Activated CD4-positive, alpha-beta T cell treated with anti-CD3 and anti-CD28 coated beads, Interleukin-2, amount 50 U/mL, for 24 hours (primary cell): ENCODE measurements around the gene LRIT1.
A peak's percentile ranks its signal among the peaks of the same experiment; 100 is the strongest.

Experiments
- DNase-seq, 2 donors: peaks; one replicate each; pipeline ENCODE4 v3.0.0-alpha.2; 2020; ENCODE audit warnings: low read depth in 1 of 2, low spot score in 1 of 2

The LRIT1 gene

DNA sequence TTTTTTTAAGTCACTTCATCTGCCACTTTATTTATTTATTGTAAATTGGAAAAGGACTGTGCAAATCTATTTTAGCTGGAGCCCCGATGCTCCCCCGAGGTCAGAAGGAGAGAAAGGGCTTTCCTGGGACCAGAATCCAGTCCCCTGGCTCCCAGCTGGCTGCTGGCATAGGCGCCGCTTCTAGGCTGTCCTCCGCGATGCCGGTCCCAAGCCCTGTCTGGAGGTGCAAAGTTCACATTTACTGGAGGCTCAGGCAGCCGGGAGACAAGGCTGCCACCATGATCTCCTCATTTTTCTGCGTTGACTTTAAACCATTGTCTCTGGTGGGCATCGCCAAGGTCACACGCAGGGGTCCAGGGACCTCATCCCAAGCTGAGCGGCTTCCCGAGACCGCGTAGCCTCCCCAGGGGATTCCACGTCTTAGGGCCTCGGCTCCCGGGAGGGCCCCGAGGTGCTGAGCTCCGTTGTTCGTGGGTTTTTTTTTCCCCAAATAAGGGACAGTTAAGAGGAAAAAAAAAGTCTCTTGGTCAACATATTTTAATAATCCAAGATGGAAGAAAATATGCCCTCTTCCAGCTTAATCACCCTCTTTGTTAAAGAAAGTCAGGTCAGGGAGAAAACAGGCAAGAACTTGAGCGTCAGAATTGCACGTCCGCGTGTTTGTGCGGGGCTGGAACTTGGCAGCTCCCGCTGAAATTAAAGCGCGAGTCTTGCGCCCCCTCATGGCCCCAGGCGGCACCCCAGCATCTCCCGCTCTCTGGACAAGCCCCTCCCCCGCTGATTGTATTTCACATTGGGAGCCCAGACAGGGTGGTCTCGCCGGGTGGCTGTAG lies 15.4 kb upstream of the LRIT1 start:
- DNase-seq, result peak in 1 of 2 donors; percentile 21

- no peak for DNase-seq
Measured at GRCh38 chr10:84254552-84255478, 13.5 kb upstream of the LRIT1 start.

DNA sequence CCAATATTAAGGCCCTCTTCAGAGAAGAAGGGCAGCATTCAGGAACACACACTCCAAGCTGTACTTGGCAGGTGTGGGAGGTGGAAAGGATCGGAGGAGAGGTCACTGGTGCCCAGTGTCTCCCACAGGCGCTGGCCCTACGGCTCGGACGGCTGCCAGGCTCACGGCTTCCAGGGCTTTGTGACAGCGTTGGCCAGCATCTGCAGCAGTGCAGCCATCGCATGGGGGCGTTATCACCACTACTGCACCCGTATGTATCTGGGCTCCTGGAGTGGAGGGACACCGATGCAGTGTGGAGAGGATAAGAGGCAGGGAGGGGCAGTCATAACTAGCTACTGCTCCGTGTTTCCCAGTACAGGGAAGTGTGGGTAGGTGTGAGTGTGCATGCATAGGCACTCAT lies 7.4 kb upstream of the LRIT1 start:
- DNase-seq, result no peak

DNA sequence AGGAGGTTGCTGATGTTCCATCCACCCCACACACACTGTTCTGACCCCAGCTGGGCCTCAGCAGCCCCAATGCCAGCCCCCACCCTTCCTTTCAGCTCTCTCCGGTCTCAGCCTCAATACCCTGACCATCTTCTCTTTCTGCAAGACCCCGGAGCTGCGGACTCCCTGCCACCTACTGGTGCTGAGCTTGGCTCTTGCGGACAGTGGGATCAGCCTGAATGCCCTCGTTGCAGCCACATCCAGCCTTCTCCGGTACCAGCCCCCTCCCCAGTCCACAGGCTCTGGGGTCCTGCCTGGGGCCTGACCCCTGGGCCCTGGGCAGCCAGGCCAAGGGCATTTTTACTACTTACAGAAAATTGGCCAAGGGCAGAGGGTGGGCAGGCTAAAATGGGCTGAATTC lies 6.2 kb upstream of the LRIT1 start:
- no peak for DNase-seq

DNA sequence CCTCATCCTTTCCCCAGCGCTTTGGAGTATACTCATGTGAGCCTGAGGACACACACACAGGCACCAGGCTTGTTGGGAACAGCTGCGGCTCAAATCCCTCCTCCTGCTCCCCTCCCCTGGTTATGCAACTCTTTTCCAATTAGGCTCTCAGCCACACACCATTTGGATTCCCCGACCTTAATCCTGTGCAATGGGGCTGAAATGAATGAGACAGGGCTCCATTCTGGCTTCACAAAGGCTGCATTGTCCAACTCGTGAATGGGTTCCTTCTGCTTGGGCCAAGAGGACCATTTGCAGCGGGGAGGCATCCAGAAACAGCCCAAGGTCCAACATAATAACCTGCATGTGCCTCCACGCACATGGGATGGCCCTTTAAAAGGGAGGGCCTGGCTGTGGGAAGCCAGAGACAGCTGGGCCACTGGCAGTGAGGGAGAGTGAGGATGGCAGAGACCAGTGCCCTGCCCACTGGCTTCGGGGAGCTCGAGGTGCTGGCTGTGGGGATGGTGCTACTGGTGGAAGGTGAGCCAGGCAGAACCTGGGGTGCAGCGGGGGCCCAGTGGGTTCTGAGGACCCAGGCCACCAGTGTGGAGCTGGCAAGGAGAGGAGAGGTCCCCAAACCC lies 3.4 kb upstream of the LRIT1 start, which contains the start of gene RGR:
RGR (plus strand) TSS at position 403 of the 620 bp plus-strand sequence; CDS start at position 441, 38 bp downstream.
- no peak for DNase-seq

DNA sequence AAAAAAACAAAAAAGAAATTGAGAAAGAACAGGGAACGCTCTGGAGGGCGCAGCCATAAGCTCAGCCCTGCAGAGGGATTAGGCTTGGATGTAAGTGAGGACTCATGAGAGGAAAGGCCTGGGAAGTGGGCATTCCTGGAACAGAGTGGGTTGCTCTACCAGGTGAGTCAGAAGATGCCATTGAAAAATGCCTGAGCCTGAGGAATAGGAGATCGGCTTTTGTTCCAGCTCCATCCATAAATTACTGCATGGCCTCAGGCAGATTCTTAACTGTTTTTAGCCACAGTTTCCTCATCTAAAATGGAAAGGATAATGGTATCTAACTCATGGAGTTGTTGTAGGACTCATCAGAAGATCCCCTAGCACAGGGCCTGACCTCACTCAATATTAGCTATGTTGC lies 2.4 kb upstream of the LRIT1 start:
- no peak for DNase-seq

GRCh38 chr10:84238909-84239308 lies 2.4 kb downstream of the LRIT1 start:
- DNase-seq, result no peak

- no peak for DNase-seq
Measured at GRCh38 chr10:84237199-84238051, 3.9 kb downstream of the LRIT1 start.

GRCh38 chr10:84236807-84237198 lies 4.5 kb downstream of the LRIT1 start:
- DNase-seq, result no peak

GRCh38 chr10:84235096-84235495 lies 6.2 kb downstream of the LRIT1 start:
- no peak for DNase-seq

DNA sequence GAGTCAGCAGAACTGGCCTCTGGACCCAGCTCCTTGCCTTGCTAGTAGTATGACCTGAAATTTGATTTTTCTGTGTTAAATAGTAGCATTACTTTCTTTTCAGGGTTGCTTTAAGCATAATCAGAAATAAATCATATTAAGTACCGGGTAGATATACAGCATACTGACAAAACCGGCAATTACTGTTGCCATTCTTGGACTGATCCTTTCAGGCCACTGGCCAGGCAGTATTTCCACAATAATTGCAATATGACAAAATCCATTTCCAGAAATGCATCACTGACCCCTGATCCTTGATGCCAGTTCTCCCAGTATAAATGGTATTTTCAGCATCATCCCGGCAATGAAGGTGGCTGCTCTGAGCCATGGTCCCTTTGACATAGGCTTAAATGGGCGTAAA lies 6.9 kb downstream of the LRIT1 start:
- DNase-seq, result no peak

DNA sequence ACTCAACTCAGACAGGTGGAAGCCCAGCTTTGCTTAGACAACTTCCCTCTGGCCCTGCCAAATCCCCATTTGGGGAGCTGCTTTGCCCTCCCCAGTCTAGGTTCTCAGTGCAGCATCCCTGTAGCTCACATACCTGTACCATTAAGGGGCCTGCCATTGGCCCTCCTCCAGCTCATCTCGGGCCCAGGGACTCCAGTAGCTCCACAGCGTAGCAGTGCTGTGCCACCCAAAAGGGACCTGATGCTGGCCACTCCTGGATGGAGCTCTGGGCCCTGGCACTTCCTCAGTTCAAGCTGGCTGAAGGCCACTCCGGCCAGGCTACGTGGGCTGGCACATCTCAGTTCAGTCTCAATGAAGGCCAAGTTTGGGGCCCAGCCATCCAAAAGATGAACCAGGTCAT lies 7.4 kb downstream of the LRIT1 start:
- no peak for DNase-seq

DNA sequence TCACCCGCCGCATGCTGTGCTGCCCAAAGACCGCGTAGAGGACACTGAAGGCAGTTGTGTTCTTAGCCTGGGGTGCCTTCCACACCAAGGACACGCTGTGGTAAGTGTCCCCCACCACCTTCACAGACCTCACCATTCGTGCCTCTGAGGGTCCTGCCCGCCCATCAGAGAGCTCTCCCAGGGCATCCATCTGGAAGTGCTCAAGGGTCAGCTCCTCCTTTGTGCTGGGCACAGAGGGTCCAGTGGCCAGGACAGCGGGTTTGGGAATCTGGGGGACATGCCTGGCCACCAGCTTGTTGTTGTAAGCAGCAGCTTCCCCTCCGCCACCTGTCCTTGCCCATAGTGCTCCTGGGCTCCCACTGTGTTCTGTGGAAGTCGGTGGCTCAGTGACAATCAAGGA lies 9.0 kb downstream of the LRIT1 start:
- DNase-seq, result no peak

GRCh38 chr10:84230359-84230758 lies 11.0 kb downstream of the LRIT1 start:
- DNase-seq, result no peak

GRCh38 chr10:84227810-84228209 lies 13.5 kb downstream of the LRIT1 start:
- DNase-seq, result no peak

- no peak for DNase-seq
Measured at GRCh38 chr10:84226616-84227015, 14.7 kb downstream of the LRIT1 start.

- DNase-seq, result no peak
Measured at GRCh38 chr10:84225427-84226173, 15.7 kb downstream of the LRIT1 start, which contains the start of gene LRIT2. LRIT2 (minus strand) TSS chr10:84225544; CDS start chr10:84225520, 24 bp downstream.

GRCh38 chr10:84224411-84225028 lies 16.8 kb downstream of the LRIT1 start:
- no peak for DNase-seq

DNA sequence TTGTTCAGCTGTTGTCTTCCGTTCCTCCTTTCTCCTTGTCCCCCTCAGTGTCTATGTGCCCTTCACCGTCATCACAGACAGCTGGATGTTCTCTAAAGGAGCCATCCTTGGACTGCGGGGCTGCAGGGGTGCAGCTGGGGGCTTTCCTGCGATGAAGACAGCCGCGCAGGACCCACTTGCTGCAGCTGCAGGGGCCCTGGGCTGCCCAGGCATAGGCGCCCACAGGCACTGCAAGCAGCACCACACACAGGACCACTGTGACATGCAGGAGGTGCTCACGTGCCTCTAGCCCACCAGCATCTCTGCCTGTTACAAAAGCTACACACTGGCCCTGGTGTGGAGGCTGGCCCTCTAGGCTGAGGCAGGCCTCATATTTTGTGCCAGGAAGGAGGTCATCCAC lies 19.4 kb downstream of the LRIT1 start:
- no peak for DNase-seq
